Activated T-cell treated with anti-CD3 and anti-CD28 coated beads, Interleukin-2, amount 50 U/mL, for 4 hours (primary cell): ENCODE measurements around the gene CNTNAP5. TPM values are rescaled to one million over a fixed set of nuclear protein-coding genes. Genes with fewer than 3 reads are reported as not detected.
"Not testable (repeated sequence)": the region's sequence is repeated elsewhere in the genome, so short reads cannot be mapped to it uniquely, and the experiment has no call there.

Experiments
- ATAC-seq, 2 donors: fragments of 200-7000 bp; cut with Tn5 transposase; one replicate each; pipeline ENCODE4 v1.10.0; 2021
- DNase-seq: peaks from one replicate; pipeline ENCODE4 v3.0.0-alpha.2; 2020
- H3K27me3 Mint-ChIP-seq: one replicate; pipeline ENCODE4 v1.8.0; 2021; ENCODE audit warnings: low read depth, mixed read lengths
- H3K36me3 Mint-ChIP-seq: one replicate; pipeline ENCODE4 v1.8.0; 2022; ENCODE audit warnings: mixed read lengths; ENCODE audit not compliant: insufficient read depth
- H3K4me1 Mint-ChIP-seq: one replicate; pipeline ENCODE4 v1.8.0; 2021; ENCODE audit warnings: low read depth, mixed read lengths
- H3K4me3 Mint-ChIP-seq: one replicate; pipeline ENCODE4 v1.8.0; 2021; ENCODE audit warnings: mild to moderate bottlenecking, moderate library complexity, mixed read lengths
- H3K9me3 Mint-ChIP-seq: one replicate; pipeline ENCODE4 v1.8.0; 2021; ENCODE audit warnings: mixed read lengths
- total RNA-seq, 3 donors: library from RNA; stranded (reverse); gene quantifications; one replicate each; pipeline ENCODE4 v1.2.1, GENCODE V29; 2021

The CNTNAP5 gene
- total RNA-seq, 3 donors from 2014 or later, result not detected

DNA sequence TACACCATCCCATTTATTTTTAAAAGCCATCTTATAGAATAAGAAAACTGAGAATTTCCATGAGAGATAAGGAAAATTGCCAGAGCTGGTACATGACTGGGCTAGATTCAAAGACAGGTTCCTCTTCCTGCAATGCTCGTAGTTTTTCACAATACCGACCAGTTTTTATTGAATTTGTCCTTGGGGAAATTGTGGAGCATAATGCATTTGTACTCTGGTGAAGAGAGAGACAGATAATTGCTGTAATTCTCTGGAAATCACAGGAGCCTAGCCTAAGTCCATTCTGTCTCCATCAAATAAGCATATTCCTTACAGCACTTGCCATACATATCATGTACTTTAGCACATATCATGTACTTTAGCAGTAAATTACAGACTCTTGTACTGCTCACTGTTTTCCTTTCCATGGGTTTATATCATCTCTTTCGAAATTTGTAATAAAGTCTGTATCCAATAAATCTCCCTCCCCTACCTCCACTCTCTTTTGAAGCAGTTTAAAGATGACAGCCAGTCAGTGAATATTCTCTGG is 355.2 kb downstream of the CNTNAP5 start:
- Mint-ChIP-seq H3K27me3 (no peaks in the 10 kb centered on the region), H3K36me3 (no peaks in the 10 kb centered on the region), H3K4me1 (no peaks in the 10 kb centered on the region), H3K4me3 (no peak overlapping the region), H3K9me3 (peaks cover 8% of the 10 kb centered on the region)
- ATAC-seq (no peak), DNase-seq (no peak)

DNA sequence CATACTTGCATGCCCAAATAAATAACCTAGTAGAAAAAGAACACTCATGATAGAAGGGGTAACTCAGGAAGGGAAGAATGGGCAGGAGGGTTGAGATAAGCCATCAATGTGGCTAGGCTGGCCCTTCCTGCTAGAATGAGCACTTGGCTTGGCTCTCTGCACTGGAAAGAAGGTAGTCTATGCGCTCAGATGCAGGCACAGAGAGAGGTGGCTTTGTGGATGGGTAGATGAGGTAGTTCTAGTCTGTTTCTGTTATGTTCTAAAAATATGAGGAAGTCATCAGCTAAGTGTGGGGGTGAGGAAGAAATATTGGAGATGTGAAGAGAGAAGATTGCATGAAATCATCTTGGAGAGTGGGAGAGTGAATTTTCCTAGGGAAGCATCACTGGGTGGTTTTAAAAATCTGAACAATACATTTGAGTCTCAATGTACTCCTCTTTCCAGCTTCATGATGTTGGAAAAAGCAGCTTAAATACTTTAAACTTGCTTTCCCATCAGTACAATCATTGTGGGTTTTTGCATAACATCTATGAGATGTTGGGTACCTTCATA is 357.1 kb downstream of the CNTNAP5 start:
- ATAC-seq (no peak), DNase-seq (no peak)
- Mint-ChIP-seq H3K4me3 (no peak overlapping the region), H3K9me3 (peaks cover 4% of the 10 kb centered on the region), H3K36me3 (no peaks in the 10 kb centered on the region), H3K27me3 (no peaks in the 10 kb centered on the region), H3K4me1 (no peaks in the 10 kb centered on the region)

DNA sequence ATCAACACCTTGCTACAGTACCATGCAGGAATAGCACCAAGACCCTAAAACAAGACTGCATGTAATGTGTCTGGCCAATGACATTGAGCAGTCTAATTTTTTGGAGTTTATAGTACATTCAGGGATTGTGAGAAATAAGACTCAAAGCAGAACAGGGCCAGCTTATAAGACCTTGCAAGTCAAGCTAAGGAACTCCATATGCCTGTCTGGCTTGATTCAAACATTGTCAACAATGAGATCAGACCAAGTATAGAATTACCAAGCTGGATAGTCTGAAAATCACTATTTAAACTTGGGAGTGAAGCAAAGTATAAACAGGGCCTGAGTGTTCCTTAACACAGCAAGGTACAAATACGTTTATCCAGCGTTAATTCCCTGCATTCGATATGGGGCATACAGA is 370.9 kb downstream of the CNTNAP5 start:
- ATAC-seq (no peak), DNase-seq (no peak)
- Mint-ChIP-seq H3K27me3 (no peaks in the 10 kb centered on the region), H3K4me1 (no peaks in the 10 kb centered on the region), H3K36me3 (no peaks in the 10 kb centered on the region), H3K9me3 (peaks cover 11% of the 10 kb centered on the region), H3K4me3 (no peak overlapping the region)

DNA sequence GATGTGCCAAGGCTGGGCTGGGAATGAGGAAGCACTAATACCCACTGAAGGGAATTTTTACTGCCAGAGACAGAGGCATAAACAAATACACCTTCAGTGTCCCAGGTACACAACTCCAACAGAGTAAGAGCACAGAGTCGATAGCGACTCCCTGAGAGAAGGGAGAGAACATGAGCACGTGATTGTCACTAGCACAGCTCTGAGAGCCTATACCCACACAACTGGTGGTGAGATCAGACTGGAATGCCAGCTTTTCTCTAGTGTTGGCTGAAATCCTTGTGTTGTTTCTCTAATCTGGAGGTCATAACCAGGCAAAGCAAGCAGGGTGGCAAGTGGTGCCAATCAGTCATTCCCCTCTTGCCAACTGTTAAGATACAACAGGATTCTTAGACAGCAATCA is 377.2 kb downstream of the CNTNAP5 start:
- Mint-ChIP-seq H3K36me3 (peaks cover under 1% of the 10 kb centered on the region), H3K27me3 (no peaks in the 10 kb centered on the region), H3K9me3 (peaks cover 7% of the 10 kb centered on the region), H3K4me1 (no peaks in the 10 kb centered on the region), H3K4me3 (no peak overlapping the region)
- ATAC-seq, result no peak
- DNase-seq, result no peak

DNA sequence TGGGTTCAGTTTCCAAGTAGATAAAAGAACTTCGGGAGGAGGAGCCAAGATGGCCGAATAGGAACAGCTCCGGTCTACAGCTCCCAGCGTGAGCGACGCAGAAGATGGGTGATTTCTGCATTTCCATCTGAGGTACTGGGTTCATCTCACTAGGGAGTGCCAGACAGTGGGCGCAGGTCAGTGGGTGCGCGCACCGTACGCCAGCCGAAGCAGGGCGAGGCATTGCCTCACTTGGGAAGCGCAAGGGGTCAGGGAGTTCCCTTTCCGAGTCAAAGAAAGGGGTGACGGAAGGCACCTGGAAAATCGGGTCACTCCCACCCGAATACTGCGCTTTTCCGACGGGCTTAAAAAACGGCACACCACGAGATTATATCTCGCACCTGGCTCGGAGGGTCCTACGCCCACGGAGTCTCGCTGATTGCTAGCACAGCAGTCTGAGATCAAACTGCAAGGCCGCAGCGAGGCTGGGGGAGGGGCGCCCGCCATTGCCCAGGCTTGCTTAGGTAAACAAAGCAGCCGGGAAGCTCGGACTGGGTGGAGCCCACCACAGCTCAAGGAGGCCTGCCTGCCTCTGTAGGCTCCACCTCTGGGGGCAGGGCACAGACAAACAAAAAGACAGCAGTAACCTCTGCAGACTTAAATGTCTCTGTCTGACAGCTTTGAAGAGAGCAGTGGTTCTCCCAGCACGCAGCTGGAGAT is 382.9 kb downstream of the CNTNAP5 start:
- not testable (repeated sequence) for H3K27me3 Mint-ChIP-seq, H3K36me3 Mint-ChIP-seq, H3K4me3 Mint-ChIP-seq, DNase-seq, ATAC-seq, H3K4me1 Mint-ChIP-seq, H3K9me3 Mint-ChIP-seq

DNA sequence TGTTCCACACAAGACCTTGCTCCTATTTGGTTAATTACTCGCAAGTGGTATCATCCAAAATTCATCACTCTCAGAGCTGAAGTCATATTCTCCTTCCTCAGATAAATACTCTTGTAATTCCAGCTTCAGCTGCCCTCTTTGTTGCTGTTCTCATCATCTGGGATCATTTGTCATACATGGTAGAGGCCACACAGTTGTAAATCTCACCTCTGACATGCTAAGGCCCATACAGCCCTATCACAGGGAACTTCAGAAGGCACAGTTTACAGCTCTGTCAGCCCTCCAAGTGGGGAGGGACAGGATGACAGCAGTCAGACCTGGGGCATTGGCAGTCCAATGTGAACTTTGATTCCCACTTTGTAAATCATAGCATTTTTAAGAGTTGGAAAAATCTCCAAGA is 399.0 kb downstream of the CNTNAP5 start:
- no peak overlapping the region for H3K4me3 Mint-ChIP-seq
- H3K9me3 Mint-ChIP-seq, result peaks cover 5% of the 10 kb centered on the region
- H3K36me3 Mint-ChIP-seq, result no peaks in the 10 kb centered on the region
- ATAC-seq (no peak), DNase-seq (no peak)
- H3K4me1 Mint-ChIP-seq, result no peaks in the 10 kb centered on the region
- no peaks in the 10 kb centered on the region for H3K27me3 Mint-ChIP-seq

DNA sequence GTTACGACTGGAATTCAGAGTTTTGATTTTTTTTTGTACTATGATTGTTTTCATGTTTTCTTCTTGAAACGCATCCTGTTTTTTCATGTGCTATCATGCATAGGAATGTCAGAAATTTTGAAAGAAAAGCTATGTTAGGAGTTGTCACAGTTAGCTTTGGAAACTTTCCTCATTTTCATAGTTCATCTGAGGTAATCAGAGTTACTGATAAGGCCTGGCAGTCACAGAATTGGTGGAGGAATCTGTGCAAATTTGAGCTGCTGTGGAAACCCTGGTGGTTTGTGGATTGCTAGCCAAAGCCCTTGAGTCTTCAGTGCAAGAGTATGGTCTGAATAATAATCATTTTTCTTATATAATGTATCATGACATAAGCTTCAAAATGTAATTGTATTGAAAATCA is 401.0 kb downstream of the CNTNAP5 start:
- Mint-ChIP-seq H3K4me3 (no peak overlapping the region), H3K4me1 (no peaks in the 10 kb centered on the region), H3K27me3 (no peaks in the 10 kb centered on the region), H3K9me3 (peaks cover 4% of the 10 kb centered on the region), H3K36me3 (no peaks in the 10 kb centered on the region)
- ATAC-seq (no peak), DNase-seq (no peak)

DNA sequence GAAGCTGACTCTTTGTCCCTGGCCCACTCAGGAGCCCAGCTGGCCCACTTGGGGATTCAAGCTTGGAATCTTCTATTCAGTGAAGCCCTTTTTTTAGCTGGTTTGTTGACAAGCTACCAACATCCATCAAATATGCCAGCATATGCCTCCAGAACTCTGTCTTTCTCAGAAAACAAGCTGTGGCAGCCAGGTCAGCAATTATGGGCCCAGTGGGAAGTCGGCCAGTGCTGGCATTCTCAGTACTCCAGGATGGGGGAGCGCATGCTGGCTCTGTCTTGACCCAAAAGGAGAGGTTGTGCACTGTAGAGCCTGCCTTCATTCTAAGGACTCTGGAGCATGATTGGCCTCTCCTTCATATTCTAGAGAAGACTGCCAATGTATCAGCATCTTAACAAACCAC is 401.5 kb downstream of the CNTNAP5 start:
- no peaks in the 10 kb centered on the region for H3K4me1 Mint-ChIP-seq
- DNase-seq, result no peak
- H3K36me3 Mint-ChIP-seq, result no peaks in the 10 kb centered on the region
- H3K27me3 Mint-ChIP-seq, result no peaks in the 10 kb centered on the region
- no peak for ATAC-seq
- H3K4me3 Mint-ChIP-seq, result no peak overlapping the region
- no peaks in the 10 kb centered on the region for H3K9me3 Mint-ChIP-seq

DNA sequence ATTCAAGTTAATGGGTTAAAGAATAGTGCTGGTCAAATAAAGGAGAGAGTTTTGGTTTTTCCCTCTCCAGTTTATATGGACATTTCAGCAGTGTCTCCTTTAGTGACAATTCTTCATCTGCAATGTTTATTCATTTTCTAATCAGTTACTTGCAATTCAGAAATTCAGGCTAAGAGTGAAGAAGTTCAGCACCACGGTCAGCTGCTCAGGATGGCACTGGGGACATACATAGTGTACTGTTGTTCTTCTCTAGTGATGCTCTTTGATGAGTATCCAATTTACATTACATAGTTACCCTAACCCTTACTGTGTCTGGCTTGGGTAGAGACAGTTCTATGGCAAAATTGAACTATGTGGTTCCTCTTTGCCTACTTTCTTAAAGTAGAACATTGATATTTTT is 412.7 kb downstream of the CNTNAP5 start:
- no peak for ATAC-seq

DNA sequence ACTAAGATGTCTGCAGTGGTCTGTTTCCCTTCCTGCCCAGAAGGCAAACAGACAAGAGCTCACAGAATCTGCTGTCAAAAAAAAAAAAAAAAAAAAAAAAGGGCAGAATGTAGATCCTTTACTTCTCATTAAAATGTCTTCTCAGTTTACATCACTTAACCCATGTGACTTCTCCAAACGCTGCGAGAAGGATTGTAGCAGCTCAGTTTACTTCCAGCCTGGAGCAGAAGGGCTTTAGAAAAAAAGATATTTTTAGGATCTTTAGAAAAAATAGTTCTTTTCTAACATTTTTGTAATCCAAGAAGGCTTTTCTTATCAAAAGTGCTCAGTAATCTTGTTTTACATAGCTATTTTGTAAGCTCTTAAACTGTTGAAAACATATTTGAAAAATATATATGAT is 425.4 kb downstream of the CNTNAP5 start:
- no peak for DNase-seq
- Mint-ChIP-seq H3K4me3 (no peak overlapping the region), H3K27me3 (no peaks in the 10 kb centered on the region), H3K9me3 (peaks cover 21% of the 10 kb centered on the region), H3K36me3 (no peaks in the 10 kb centered on the region), H3K4me1 (no peaks in the 10 kb centered on the region)
- ATAC-seq, result no peak

More for the DNA sequence above, 412.7 kb downstream of the CNTNAP5 start:
- DNase-seq, result no peak
- H3K36me3 Mint-ChIP-seq, result no peaks in the 10 kb centered on the region
- H3K27me3 Mint-ChIP-seq, result no peaks in the 10 kb centered on the region
- peaks cover 10% of the 10 kb centered on the region for H3K9me3 Mint-ChIP-seq
- H3K4me3 Mint-ChIP-seq, result no peak overlapping the region
- H3K4me1 Mint-ChIP-seq, result no peaks in the 10 kb centered on the region

DNA sequence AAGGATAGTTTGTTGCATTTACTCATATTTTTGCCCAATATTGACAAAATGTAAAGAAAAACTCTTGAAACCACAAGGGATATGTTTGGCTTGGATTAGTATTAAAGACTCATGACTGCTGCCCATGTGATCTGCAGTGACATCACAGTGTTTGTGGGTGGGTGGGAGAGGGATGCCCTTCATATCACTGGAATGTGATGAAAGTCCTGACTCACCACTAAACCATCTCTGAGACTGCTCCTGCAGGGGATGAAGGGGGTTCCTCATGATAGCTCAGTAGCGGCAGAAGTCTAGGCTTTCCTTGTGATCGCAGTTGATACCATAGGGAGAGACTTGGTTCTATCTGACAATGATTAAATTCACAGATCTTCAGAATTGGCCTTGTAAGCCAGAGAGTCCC is 451.2 kb downstream of the CNTNAP5 start:
- no peak for DNase-seq
- H3K27me3 Mint-ChIP-seq, result no peaks in the 10 kb centered on the region
- no peaks in the 10 kb centered on the region for H3K36me3 Mint-ChIP-seq
- peaks cover 3% of the 10 kb centered on the region for H3K9me3 Mint-ChIP-seq
- H3K4me3 Mint-ChIP-seq, result no peak overlapping the region
- H3K4me1 Mint-ChIP-seq, result no peaks in the 10 kb centered on the region
- no peak for ATAC-seq

DNA sequence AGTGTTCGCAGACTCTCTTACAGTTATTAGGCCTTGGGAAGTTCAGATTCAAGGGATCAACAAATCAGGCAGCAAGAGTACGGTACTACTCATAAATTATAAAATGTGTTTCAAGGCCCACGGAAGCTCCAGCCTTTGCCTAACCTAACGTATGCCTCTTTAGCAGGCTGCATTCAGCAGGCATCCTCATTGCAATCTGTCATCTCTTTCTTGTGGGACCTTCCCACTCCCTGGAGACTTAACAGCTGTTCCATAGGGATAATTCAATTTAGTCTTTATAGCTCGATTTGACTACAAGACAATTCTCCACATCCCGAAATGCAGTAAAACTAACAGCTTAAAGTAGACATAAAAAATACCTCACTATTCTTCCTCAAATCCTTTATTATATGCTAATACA is 453.7 kb downstream of the CNTNAP5 start:
- ATAC-seq (no peak), DNase-seq (no peak)
- Mint-ChIP-seq H3K36me3 (no peaks in the 10 kb centered on the region), H3K4me1 (no peaks in the 10 kb centered on the region), H3K4me3 (no peak overlapping the region), H3K27me3 (no peaks in the 10 kb centered on the region), H3K9me3 (peaks cover 5% of the 10 kb centered on the region)

DNA sequence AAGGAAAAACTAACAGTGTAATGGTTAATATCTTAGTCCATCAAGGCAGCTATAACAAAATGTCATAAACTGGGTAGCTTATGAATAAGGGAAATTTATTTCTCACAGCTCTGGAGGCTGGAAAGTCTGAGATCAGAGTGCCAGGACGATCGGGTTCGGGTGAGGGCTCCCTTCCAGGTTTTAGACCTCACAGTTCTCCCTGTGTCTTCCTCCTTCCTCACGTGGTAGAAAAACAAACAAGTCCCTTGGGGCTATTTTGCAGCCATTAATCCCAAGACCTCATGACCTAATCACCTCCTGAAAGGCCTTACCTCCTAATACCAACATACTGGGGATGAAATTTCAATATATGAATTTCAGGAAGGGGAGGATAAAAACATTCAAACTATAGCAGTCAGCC is 455.9 kb downstream of the CNTNAP5 start:
- no peak for DNase-seq
- H3K4me3 Mint-ChIP-seq, result no peak overlapping the region
- H3K36me3 Mint-ChIP-seq, result no peaks in the 10 kb centered on the region
- peaks cover 9% of the 10 kb centered on the region for H3K9me3 Mint-ChIP-seq
- H3K4me1 Mint-ChIP-seq, result no peaks in the 10 kb centered on the region
- no peak for ATAC-seq
- H3K27me3 Mint-ChIP-seq, result no peaks in the 10 kb centered on the region

DNA sequence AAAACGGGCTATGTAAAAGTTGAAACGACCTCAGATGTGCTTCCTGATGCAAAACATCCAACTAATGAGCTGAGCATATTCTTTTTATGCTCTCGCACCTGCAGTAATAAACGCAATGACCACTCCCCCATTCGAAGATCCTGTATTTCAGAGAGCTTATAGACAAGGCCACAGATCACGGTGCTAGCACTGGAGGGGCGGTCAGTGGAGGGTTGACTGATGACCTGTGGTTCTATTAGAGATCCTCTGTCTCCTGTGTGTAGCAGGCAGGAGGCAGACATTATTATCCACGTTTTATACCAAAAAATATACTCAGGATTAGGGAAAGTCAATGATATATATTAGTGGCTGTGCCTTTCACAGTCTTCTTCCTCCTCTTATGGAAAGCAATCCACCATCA is 457.0 kb downstream of the CNTNAP5 start:
- no peaks in the 10 kb centered on the region for H3K27me3 Mint-ChIP-seq
- no peak for ATAC-seq
- DNase-seq, result no peak
- H3K9me3 Mint-ChIP-seq, result peaks cover 14% of the 10 kb centered on the region
- H3K36me3 Mint-ChIP-seq, result no peaks in the 10 kb centered on the region
- no peak overlapping the region for H3K4me3 Mint-ChIP-seq
- H3K4me1 Mint-ChIP-seq, result no peaks in the 10 kb centered on the region

DNA sequence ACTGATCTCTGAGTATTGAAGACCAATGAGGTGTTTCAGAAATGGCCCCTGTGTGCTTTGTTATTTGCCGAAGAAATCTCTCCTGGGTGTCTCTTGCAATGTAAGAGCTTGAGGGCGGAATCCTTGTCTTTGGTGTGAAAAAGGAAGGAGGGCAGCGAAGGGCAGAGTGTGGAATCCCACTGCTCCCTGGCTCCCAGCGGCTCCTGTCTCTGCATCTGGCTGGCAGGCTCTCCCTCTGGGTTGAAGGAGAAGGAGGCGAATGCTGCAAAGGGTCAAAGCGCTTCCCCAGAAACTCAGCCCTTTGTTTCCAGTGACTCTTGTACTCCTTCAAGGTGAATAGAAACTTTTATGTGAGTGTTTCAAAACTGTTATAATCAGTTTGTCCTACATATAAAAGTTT is 457.5 kb downstream of the CNTNAP5 start:
- DNase-seq, result no peak
- Mint-ChIP-seq H3K27me3 (no peaks in the 10 kb centered on the region), H3K4me3 (no peak overlapping the region), H3K36me3 (no peaks in the 10 kb centered on the region), H3K4me1 (no peaks in the 10 kb centered on the region), H3K9me3 (peaks cover 14% of the 10 kb centered on the region)
- ATAC-seq, result no peak
